Heart right ventricle (tissue), 16 donors: ENCODE measurements around the gene SLC7A6. TPM values are rescaled to one million over a fixed set of nuclear protein-coding genes. Genes with fewer than 3 reads are reported as not detected.

Experiments
- ATAC-seq, 8 donors: fragments of 200-7000 bp; cut with Tn5 transposase; one replicate each; pipeline ENCODE4 v1.9.1; 2020; ENCODE audit warnings: mild to moderate bottlenecking in 8 of 8, moderate library complexity in 8 of 8, moderate number of reproducible peaks in 1 of 8
- DNase-seq, 2 donors: peaks; one replicate each; pipeline ENCODE4 v3.0.0-alpha.2; 2020
- H3K27ac ChIP-seq, 10 donors: fragments of 200-600 bp; sonication (generic) in 2 of 10; one replicate each; pipeline versions ENCODE4 v1.5.0 to v1.8.0; 2020 to 2022; ENCODE audit warnings: mild to moderate bottlenecking in 3 of 10
- H3K27me3 ChIP-seq, 7 donors: fragments of 200-600 bp; one replicate each; pipeline ENCODE4 v1.8.0; 2021 to 2022; ENCODE audit warnings: mild to moderate bottlenecking in 2 of 7
- H3K36me3 ChIP-seq, 9 donors: fragments of 200-600 bp; sonication (generic) in 1 of 9; one replicate each; pipeline versions ENCODE4 v1.5.0 to v1.8.0; 2020 to 2022; ENCODE audit warnings: mild to moderate bottlenecking in 2 of 9
- H3K4me1 ChIP-seq, 9 donors: fragments of 200-600 bp; sonication (generic) in 1 of 9; one replicate each; pipeline versions ENCODE4 v1.5.0 to v1.8.0; 2020 to 2022; ENCODE audit warnings: mild to moderate bottlenecking in 4 of 9
- H3K4me3 ChIP-seq, 10 donors: fragments of 200-600 bp; sonication (generic) in 2 of 10; one replicate each; pipeline versions ENCODE4 v1.5.0 to v1.8.0; 2020 to 2022; ENCODE audit warnings: mild to moderate bottlenecking in 7 of 10, moderate library complexity in 2 of 10
- H3K9me3 ChIP-seq, 11 donors: fragments of 200-600 bp in 10 of 11; sonication (generic) in 2 of 11; one replicate each; pipeline versions ENCODE4 v1.5.0 to v1.8.0; 2013 to 2022; ENCODE audit warnings: mild to moderate bottlenecking in 2 of 11, control low read depth in 1 of 11, moderate library complexity in 1 of 11
- WGBS, 2 donors: extraction: QIAGEN DNeasy Blood & Tissue Kit; methylation state at CpG; one replicate each; pipeline ENCODE4 v1.1.7; 2013; ENCODE audit warnings: inconsistent platforms in 1 of 2; 5-methylcytosine and 5-hydroxymethylcytosine counted together
- intact Hi-C, 10 donors: fragments of 100-400 bp; cut with DNase I; formaldehyde crosslinking; loops; one replicate each; pipeline versions ENCODE4 v1.11.1 to v1.14.2; 2022
- polyA plus RNA-seq, 2 donors: library from polyadenylated mRNA; stranded (reverse); fragments of 200-250 nt; gene quantifications; one replicate each; pipeline ENCODE4 v1.2.3, GENCODE V29; 2013
- total RNA-seq, 10 donors: library from RNA; stranded (reverse); fragmentation: NEBNext Ultra II Directional in 3 of 10; extraction: Animal tissue kit (Norgen Biotek cat#: 25700) in 3 of 10; gene quantifications; one replicate each; pipeline versions ENCODE4 v1.2.1 to v1.2.4, GENCODE V29; 2021 to 2023
- TF ChIP-seq, protein P1 (sequence below), 9 donors: fragments of 200-600 bp; sonication (generic) in 2 of 9; IDR thresholded peaks; one replicate each; pipeline versions ENCODE4 v1.5.0 to v1.8.0; 2021 to 2022; ENCODE audit warnings: antibody characterized with exemption in 9 of 9, mild to moderate bottlenecking in 5 of 9, moderate library complexity in 1 of 9
- donor health status: Arrhythmogenic right ventricular cardiomyopathy.
- donor health status: ischemic (EF 13 %, LVEDD 7.1; RV severe dilation, severe dysfunction).
- donor health status: healthy with polysubstance abuse.
- donor health status: DM: no; HTN: yes; CAD: no.
- donor health status: DM: no; HTN: no; CAD: no.
- donor health status: ischemic (EF 25% LVEDD 6.9; RV normal size, moderate dysfunction).
- donor health status: ischemic (EF 25% LVEDD 5.7; RV mildly dilated, moderate dysfunction).
- donor health status: healthy.
- donor health status: DM: yes; HTN: yes; CAD: no.
- donor health status: Ischemic cardiomyopathy.
- donor health status: ischemic (EF 35%, LVEDD 5.7; RV mildly dilated, moderate dysfunction).
- donor health status: nonischemic (EF 11% LVEDD 7.7; RV severe dilation, severe dysfunction).
- donor health status: DM: yes; HTN: yes; CAD: no.
- donor health status: PGD.
- donor health status: ischemic (EF 29% LVEDD 5.4; RV normal size, mild dysfunction).
- donor health status: nonischemic (EF 23%, LVEDD 6.1; RV moderate dilation, normal function).

Gene SLC7A6
- total and polyA plus RNA-seq, 12 donors = 22.6 to 85.6 (median 42.4) TPM

DNA sequence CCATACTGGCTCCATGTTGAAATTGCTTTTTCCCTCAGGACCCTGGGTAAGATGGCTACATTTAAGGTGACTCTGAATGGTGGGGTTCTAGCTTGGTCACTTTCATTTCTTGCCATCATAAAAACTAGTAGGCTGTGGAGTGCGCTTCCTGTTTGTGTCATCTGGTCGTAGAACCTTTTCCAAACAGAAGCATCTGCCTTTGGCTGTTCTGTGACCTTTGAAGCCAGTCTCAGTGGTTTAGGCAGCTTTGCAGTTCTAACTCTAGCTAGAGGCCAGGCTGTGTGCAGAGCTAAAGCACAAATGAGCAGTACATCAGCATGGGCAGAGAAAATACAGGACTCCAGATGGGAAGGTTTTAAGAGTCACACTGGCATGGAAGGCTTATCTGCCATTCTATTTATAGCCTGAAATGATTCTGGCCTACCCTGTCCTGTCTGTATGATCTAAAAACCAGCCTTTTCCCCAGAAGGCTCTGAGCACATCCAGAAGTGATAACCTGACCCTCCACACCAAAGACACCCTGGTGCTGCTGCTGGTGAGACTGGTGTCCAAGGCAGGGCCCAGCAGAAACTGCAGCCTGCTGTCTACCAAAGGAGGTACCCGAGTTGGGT is 37.0 kb upstream of the SLC7A6 start:
- peaks cover 3 to 25% (median 22%) of the 10 kb centered on the region in 9 donors for H3K4me1 ChIP-seq
- TF ChIP-seq, protein P1, sequence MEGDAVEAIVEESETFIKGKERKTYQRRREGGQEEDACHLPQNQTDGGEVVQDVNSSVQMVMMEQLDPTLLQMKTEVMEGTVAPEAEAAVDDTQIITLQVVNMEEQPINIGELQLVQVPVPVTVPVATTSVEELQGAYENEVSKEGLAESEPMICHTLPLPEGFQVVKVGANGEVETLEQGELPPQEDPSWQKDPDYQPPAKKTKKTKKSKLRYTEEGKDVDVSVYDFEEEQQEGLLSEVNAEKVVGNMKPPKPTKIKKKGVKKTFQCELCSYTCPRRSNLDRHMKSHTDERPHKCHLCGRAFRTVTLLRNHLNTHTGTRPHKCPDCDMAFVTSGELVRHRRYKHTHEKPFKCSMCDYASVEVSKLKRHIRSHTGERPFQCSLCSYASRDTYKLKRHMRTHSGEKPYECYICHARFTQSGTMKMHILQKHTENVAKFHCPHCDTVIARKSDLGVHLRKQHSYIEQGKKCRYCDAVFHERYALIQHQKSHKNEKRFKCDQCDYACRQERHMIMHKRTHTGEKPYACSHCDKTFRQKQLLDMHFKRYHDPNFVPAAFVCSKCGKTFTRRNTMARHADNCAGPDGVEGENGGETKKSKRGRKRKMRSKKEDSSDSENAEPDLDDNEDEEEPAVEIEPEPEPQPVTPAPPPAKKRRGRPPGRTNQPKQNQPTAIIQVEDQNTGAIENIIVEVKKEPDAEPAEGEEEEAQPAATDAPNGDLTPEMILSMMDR (IDR thresholded peaks at IDR 0.05) = no peak
- no peaks in the 10 kb centered on the region for H3K27me3 ChIP-seq
- intact Hi-C loops = loop anchor here in 7 of 10 donors (5.0 to 10.0 kb wide), 6 partner anchors 132 to 412 kb away; partner anchors contain the start of gene NFATC3 (in 1 of the 7)
- H3K36me3 ChIP-seq = peaks cover 0 to 57% (median 0%) of the 10 kb centered on the region in 9 donors
- no peak for DNase-seq
- H3K9me3 ChIP-seq = no peaks in the 10 kb centered on the region
- no peak overlapping the region for H3K4me3 ChIP-seq
- peak in 4 of 8 donors; percentile 3 to 34 (median 20) for ATAC-seq
- WGBS, 2 donors = 49 to 58% methylated on average over 3 of the region's 3 CpGs
- peak overlapping the region in 7 of 10 donors; percentile 6 to 54 (median 42) for H3K27ac ChIP-seq

DNA sequence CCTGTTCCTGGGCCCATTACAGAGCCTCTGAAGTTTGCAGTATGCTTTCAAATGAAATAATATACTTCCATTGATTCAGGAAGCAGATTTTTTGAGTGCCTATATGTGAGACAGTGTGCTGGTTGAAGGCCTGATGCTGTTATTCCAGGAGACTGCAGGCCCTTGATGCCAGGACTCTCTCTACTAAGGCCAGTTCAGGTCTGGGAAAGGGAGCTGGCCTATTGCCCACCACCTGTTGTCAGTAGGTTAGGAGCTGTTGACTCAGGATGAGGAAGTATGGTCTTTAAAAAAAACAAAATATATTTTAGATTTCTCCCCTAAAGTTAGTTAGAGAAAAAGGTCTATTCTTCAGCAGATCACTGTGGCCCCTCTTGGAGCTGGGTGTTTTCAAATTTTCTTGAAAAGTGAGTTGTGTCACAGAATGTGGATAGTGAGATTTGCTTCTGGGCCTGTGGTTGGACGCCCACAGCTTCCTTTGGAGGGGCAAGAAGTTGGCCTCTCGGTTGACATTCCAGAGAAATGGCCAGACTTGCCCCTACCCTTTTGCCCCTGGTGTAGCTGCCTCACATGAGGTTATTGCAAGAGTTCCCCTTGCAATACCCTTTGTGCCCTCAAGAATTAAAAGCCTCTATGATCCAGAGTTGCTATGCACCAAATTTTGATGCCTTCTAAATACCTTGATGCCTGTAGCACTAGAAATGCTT is 36.3 kb upstream of the SLC7A6 start:
- Histone ChIP-seq H3K4me3 (no peak overlapping the region), H3K9me3 (no peaks in the 10 kb centered on the region), H3K36me3 (peaks cover 0 to 50% (median 0%) of the 10 kb centered on the region in 9 donors), H3K4me1 (peaks cover 3 to 25% (median 22%) of the 10 kb centered on the region in 9 donors), H3K27ac (peak overlapping the region in 6 of 10 donors; percentile 16 to 54 (median 43)), H3K27me3 (no peaks in the 10 kb centered on the region)
- ATAC-seq = no peak
- no peak for DNase-seq
- intact Hi-C loops = loop anchor here in 9 of 10 donors (2.0 to 10.0 kb wide), 9 partner anchors 133 to 413 kb away; partner anchors contain the start of gene NFATC3 (in 1 of the 9)
- WGBS, 2 donors = 80 to 89% methylated on average over 2 of the region's 2 CpGs
- TF ChIP-seq, protein P1 (IDR thresholded peaks at IDR 0.05) = no peak

DNA sequence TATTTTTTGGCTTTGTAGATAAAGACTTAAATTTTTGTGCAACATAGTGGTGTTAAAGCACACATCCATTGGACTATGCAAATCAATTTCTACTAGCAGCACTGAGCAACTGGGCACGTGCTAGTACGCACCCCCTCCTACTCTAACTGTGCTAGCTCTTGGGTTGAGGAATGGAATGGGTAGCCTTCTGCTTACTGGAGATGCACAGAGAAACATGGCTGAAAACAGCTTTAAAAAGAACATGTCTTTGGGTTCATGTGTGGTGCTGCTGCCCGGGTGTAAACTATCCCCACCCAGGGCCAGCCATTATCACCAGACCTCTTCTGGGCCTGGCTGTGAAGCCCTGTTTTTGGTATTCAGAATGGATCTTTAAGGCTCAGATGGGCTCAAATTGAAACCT is 35.7 kb upstream of the SLC7A6 start:
- no peak for DNase-seq
- no peak for ATAC-seq
- TF ChIP-seq, protein P1 (IDR thresholded peaks at IDR 0.05) = no peak
- no peak overlapping the region for H3K4me3 ChIP-seq
- H3K36me3 ChIP-seq = peaks cover 0 to 50% (median 0%) of the 10 kb centered on the region in 9 donors
- peak overlapping the region in 3 of 10 donors; percentile 43 to 54 (median 51) for H3K27ac ChIP-seq
- intact Hi-C loops = loop anchor here in 9 of 10 donors (2.0 to 10.0 kb wide), 9 partner anchors 134 to 414 kb away; partner anchors contain the start of gene NFATC3 (in 1 of the 9)
- 89 to 92% methylated on average over 3 of the region's 3 CpGs for WGBS, 2 donors
- peaks cover 3 to 25% (median 22%) of the 10 kb centered on the region in 9 donors for H3K4me1 ChIP-seq
- no peaks in the 10 kb centered on the region for H3K27me3 ChIP-seq
- no peaks in the 10 kb centered on the region for H3K9me3 ChIP-seq

DNA sequence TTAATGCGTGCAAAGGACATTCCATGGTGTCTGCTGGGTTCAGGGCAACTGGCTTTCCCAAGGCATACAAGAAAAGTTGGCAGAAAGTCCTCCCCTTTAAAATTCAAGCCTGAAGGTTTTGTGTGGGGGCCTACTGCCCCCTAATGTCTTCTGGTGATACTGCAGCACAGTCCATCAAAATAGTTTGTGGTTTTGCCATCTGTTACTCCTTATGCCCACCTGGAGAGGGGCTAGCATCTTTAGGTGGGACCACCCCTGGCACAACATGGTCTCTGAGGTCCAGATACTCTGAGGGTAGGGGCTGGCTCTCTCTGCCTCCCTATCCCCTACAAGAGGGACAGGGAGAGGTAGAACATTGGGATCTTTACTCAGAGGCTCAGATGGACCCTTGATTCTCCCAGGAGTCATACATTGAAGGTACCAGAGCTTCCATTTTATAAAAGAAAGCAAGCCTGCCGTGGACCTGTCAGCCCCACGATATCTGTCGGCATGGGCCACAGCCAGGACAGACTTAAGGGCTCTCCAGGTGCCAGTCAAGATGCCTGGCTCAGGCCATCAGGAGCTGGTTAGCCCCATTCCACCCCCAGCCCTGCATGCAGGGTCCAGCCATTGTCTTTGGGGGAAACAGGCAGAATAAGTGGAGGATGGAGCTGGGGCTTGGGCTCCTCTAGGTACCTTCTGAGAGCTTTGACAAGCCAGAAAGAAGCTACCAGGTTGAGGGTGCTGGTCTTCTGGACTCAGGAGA is 34.7 kb upstream of the SLC7A6 start:
- TF ChIP-seq, protein P1 (IDR thresholded peaks at IDR 0.05) = peak; percentile 85 to 94 (median 91)
- peak; percentile 11 to 57 (median 38) for ATAC-seq
- 64 to 69% methylated on average over 4 of the region's 4 CpGs for WGBS, 2 donors
- Histone ChIP-seq H3K4me1 (peaks cover 3 to 33% (median 23%) of the 10 kb centered on the region in 9 donors), H3K36me3 (peaks cover 0 to 50% (median 0%) of the 10 kb centered on the region in 9 donors), H3K27me3 (no peaks in the 10 kb centered on the region), H3K9me3 (no peaks in the 10 kb centered on the region), H3K27ac (peak overlapping the region in 1 of 10 donors; percentile 43), H3K4me3 (no peak overlapping the region)
- intact Hi-C loops = loop anchor here (2.0 to 10.0 kb wide), 11 partner anchors 135 to 415 kb away; partner anchors contain the start of genes DPEP2 (in 2 of the 10) and NFATC3 (in 2 of the 10)
- DNase-seq = no peak
